ENCODE results near the gene SLC44A5.
"Not testable (repeated sequence)": the region's sequence is repeated elsewhere in the genome, so short reads cannot be mapped to it uniquely, and the experiment has no call there.

The SLC44A5 gene

GRCh38 chr1:75611014-75611413, at the start of gene SLC44A5:
TSS of gene SLC44A5 (minus strand) at chr1:75611114. CDS start at chr1:75541447, 69,667 bp downstream.
- no peak for DNase-seq

- DNase-seq, result no peak
Observed at GRCh38 chr1:75655931-75656330, 45.0 kb upstream of the SLC44A5 start.

GRCh38 chr1:75647183-75647582, 36.3 kb upstream of the SLC44A5 start:
- DNase-seq, result not testable (repeated sequence)

GRCh38 chr1:75645153-75645552, 34.2 kb upstream of the SLC44A5 start:
- not testable (repeated sequence) for DNase-seq

GRCh38 chr1:75643460-75643859, 32.5 kb upstream of the SLC44A5 start:
- no peak for DNase-seq

GRCh38 chr1:75641325-75641724, 30.4 kb upstream of the SLC44A5 start:
- DNase-seq, result no peak

GRCh38 chr1:75640137-75640536, 29.2 kb upstream of the SLC44A5 start:
- no peak for DNase-seq

- no peak for DNase-seq
Observed at GRCh38 chr1:75632350-75632949, 21.5 kb upstream of the SLC44A5 start.

GRCh38 chr1:75630998-75631397, 20.1 kb upstream of the SLC44A5 start:
- DNase-seq, result no peak

- DNase-seq, result peak; percentile 5
Observed at GRCh38 chr1:75630004-75630594, 19.2 kb upstream of the SLC44A5 start.

GRCh38 chr1:75625795-75626194, 14.9 kb upstream of the SLC44A5 start:
- DNase-seq, result no peak

GRCh38 chr1:75618382-75618781, 7.5 kb upstream of the SLC44A5 start:
- no peak for DNase-seq

- DNase-seq, result no peak
Observed at GRCh38 chr1:75616436-75617433, 5.8 kb upstream of the SLC44A5 start.

- DNase-seq, result no peak
Observed at GRCh38 chr1:75615613-75616435, 4.9 kb upstream of the SLC44A5 start.

GRCh38 chr1:75614399-75614756, 3.5 kb upstream of the SLC44A5 start:
- DNase-seq, result no peak

- no peak for DNase-seq
Observed at GRCh38 chr1:75613916-75614315, 3.0 kb upstream of the SLC44A5 start.

GRCh38 chr1:75612976-75613375, 2.1 kb upstream of the SLC44A5 start:
- no peak for DNase-seq

GRCh38 chr1:75602486-75602885, 8.4 kb downstream of the SLC44A5 start:
- DNase-seq, result no peak

GRCh38 chr1:75600781-75601180, 10.1 kb downstream of the SLC44A5 start:
- no peak for DNase-seq

GRCh38 chr1:75594327-75594726, 16.6 kb downstream of the SLC44A5 start:
- DNase-seq, result no peak

GRCh38 chr1:75593457-75593856, 17.5 kb downstream of the SLC44A5 start:
- DNase-seq, result not testable (repeated sequence)

- no peak for DNase-seq
Observed at GRCh38 chr1:75589637-75590036, 21.3 kb downstream of the SLC44A5 start.
